HFFc6 (cell line): ENCODE measurements around the gene CYB5B. TPM values are rescaled to one million over a fixed set of nuclear protein-coding genes. Genes with fewer than 3 reads are reported as not detected.

ENCODE experiments used
- DNase-seq: peaks from one replicate; pipeline ENCODE4 v3.0.0-alpha.2; 2018
- H3K27ac Mint-ChIP-seq: 2 replicates; pipeline ENCODE4 v1.8.0; 2020; ENCODE audit warnings: mild to moderate bottlenecking, mixed read lengths
- H3K27me3 Mint-ChIP-seq: 2 replicates; pipeline ENCODE4 v1.8.0; 2021; ENCODE audit warnings: mild to moderate bottlenecking, moderate library complexity, mixed read lengths; ENCODE audit not compliant: insufficient read depth
- H3K36me3 Mint-ChIP-seq: 2 replicates; pipeline ENCODE4 v1.8.0; 2021; ENCODE audit warnings: low read depth, mixed read lengths
- H3K4me1 Mint-ChIP-seq: 2 replicates; pipeline ENCODE4 v1.8.0; 2020; ENCODE audit warnings: low read depth, mixed read lengths
- H3K4me3 Mint-ChIP-seq: 2 replicates; pipeline ENCODE4 v1.8.0; 2020; ENCODE audit warnings: mild to moderate bottlenecking, moderate library complexity, mixed read lengths
- H3K9me3 Mint-ChIP-seq: 2 replicates; pipeline ENCODE4 v1.8.0; 2020; ENCODE audit warnings: mild to moderate bottlenecking, mixed read lengths
- CTCF ChIP-seq: fragments of 200-600 bp; sonication (generic); IDR thresholded peaks from 2 replicates; pipeline ENCODE4 v1.5.0; 2021; ENCODE audit warnings: antibody characterized with exemption, mild to moderate bottlenecking
- total RNA-seq, 6 experiments: library from RNA; stranded (reverse); fragmentation: NEBNext Ultra II Directional; extraction: Animal tissue kit (Norgen Biotek cat#: 25700); gene quantifications; 2 replicates in 1 of 6; 3 replicates in 5 of 6; pipeline ENCODE4 v1.2.3, GENCODE V29; 2021

Gene CYB5B
- total RNA-seq, 6 experiments from 2014 or later, result 135 to 151 (median 140) TPM

- H3K4me1 Mint-ChIP-seq, result peaks cover 23% of the 10 kb centered on the region
- H3K27me3 Mint-ChIP-seq, result 0 out of 2 replicates have a peak, but pooled peaks cover 2% of the 10 kb centered on the region
- H3K27ac Mint-ChIP-seq, result peak overlapping the region; percentile 58
- peak; percentile 75 for DNase-seq
- peak overlapping the region; percentile 28 for H3K4me3 Mint-ChIP-seq
- H3K36me3 Mint-ChIP-seq, result peaks cover 5% of the 10 kb centered on the region
- no peaks in the 10 kb centered on the region for H3K9me3 Mint-ChIP-seq
- no peak for TF ChIP-seq CTCF
These were observed 14.0 kb upstream of the CYB5B start for GRCh38 chr16:69410219-69410990.

- H3K27me3 Mint-ChIP-seq, result 0 out of 2 replicates have a peak, but pooled peaks cover 2% of the 10 kb centered on the region
These were observed 13.1 kb upstream of the CYB5B start for GRCh38 chr16:69411064-69411985.

GRCh38 chr16:69412287-69412686 lies 12.1 kb upstream of the CYB5B start:
- H3K4me3 Mint-ChIP-seq, result no peak overlapping the region
- H3K9me3 Mint-ChIP-seq, result no peaks in the 10 kb centered on the region
- no peak overlapping the region for H3K27ac Mint-ChIP-seq
- 0 out of 2 replicates have a peak, but pooled peaks cover 2% of the 10 kb centered on the region for H3K27me3 Mint-ChIP-seq
- no peak for DNase-seq
- no peak for TF ChIP-seq CTCF
- H3K4me1 Mint-ChIP-seq, result peaks cover 27% of the 10 kb centered on the region
- no peaks in the 10 kb centered on the region for H3K36me3 Mint-ChIP-seq

More at GRCh38 chr16:69411064-69411985, 13.1 kb upstream of the CYB5B start:
- Mint-ChIP-seq H3K4me1 (peaks cover 23% of the 10 kb centered on the region), H3K36me3 (peaks cover 5% of the 10 kb centered on the region), H3K9me3 (no peaks in the 10 kb centered on the region), H3K4me3 (no peak overlapping the region), H3K27ac (no peak overlapping the region)
- no peak for DNase-seq
- no peak for TF ChIP-seq CTCF

- DNase-seq, result no peak
- Mint-ChIP-seq H3K9me3 (no peaks in the 10 kb centered on the region), H3K27me3 (peaks cover 2% of the 10 kb centered on the region; the same call in 1 of the 2 replicates), H3K4me1 (peaks cover 35% of the 10 kb centered on the region), H3K27ac (no peak overlapping the region), H3K36me3 (no peaks in the 10 kb centered on the region), H3K4me3 (no peak overlapping the region)
- no peak for TF ChIP-seq CTCF
These were observed 11.3 kb upstream of the CYB5B start for GRCh38 chr16:69413045-69413664.

- peak; percentile 37 for DNase-seq
- Mint-ChIP-seq H3K27me3 (peaks cover 2% of the 10 kb centered on the region; the same call in 1 of the 2 replicates), H3K4me1 (peaks cover 23% of the 10 kb centered on the region), H3K36me3 (peaks cover under 1% of the 10 kb centered on the region; the same call in 1 of the 2 replicates), H3K27ac (peak overlapping the region; percentile 83), H3K9me3 (no peaks in the 10 kb centered on the region), H3K4me3 (peak overlapping the region; percentile 70)
- TF ChIP-seq CTCF, result no peak
These were observed 6.8 kb upstream of the CYB5B start for GRCh38 chr16:69417520-69418199.
